HEK293 (cell line): ENCODE results near the gene FHIT.
"Not testable (repeated sequence)": the region's sequence is repeated elsewhere in the genome, so short reads cannot be mapped to it uniquely, and the experiment has no call there.

Experiments
- PBX3 ChIP-seq: sonication (generic); formaldehyde crosslinking; IDR thresholded peaks from 2 replicates; pipeline ENCODE4 v1.8.1; 2022; ENCODE audit warnings: mild to moderate bottlenecking, moderate library complexity, missing genetic modification reagents
- TF ChIP-seq, protein P1 (sequence below): fragments of 450-650 bp; formaldehyde crosslinking; IDR thresholded peaks from 2 replicates; pipeline ENCODE4 v1.5.1; 2016; ENCODE audit warnings: missing biosample characterization, missing genetic modification characterization

GRCh38 chr3:61017028-61017427 lies 234.2 kb downstream of the FHIT start:
- TF ChIP-seq, protein P1, sequence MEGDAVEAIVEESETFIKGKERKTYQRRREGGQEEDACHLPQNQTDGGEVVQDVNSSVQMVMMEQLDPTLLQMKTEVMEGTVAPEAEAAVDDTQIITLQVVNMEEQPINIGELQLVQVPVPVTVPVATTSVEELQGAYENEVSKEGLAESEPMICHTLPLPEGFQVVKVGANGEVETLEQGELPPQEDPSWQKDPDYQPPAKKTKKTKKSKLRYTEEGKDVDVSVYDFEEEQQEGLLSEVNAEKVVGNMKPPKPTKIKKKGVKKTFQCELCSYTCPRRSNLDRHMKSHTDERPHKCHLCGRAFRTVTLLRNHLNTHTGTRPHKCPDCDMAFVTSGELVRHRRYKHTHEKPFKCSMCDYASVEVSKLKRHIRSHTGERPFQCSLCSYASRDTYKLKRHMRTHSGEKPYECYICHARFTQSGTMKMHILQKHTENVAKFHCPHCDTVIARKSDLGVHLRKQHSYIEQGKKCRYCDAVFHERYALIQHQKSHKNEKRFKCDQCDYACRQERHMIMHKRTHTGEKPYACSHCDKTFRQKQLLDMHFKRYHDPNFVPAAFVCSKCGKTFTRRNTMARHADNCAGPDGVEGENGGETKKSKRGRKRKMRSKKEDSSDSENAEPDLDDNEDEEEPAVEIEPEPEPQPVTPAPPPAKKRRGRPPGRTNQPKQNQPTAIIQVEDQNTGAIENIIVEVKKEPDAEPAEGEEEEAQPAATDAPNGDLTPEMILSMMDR: not testable (repeated sequence)
- not testable (repeated sequence) for TF ChIP-seq PBX3
